ENCODE data around the gene ABCA5. TPM values are rescaled to one million over a fixed set of nuclear protein-coding genes. Genes with fewer than 3 reads are reported as not detected.
"Not testable (repeated sequence)": the region's sequence is repeated elsewhere in the genome, so short reads cannot be mapped to it uniquely, and the experiment has no call there.

The ABCA5 gene
- polyA plus RNA-seq, 1 donor (not counting 4 experiments of a cell fraction or from before 2014, with no cell fraction given): 11.1 TPM

- no peaks in the 10 kb centered on the region for H3K9me3 ChIP-seq (ENCODE audit: control insufficient read depth, low read depth, low read length)
- dilution Hi-C loops (cut with MboI; ENCODE audit: extremely low pct_ligation_motif_present, low sequenced_read_pairs): no loop called here
- no peaks in the 10 kb centered on the region for H3K27me3 ChIP-seq (ENCODE audit: control insufficient read depth, extremely low read depth, insufficient read depth, low read length)
- no peaks in the 10 kb centered on the region for H3K79me2 ChIP-seq (ENCODE audit: control insufficient read depth, insufficient read depth, low read length)
- FAIRE-seq (no peak), DNase-seq (ENCODE audit: low read depth, low spot score) (no peak)
- H3K9ac ChIP-seq (ENCODE audit: control insufficient read depth, extremely low read depth, insufficient read depth, low read length): no peak overlapping the region
- H3K4me1 ChIP-seq (ENCODE audit: control insufficient read depth, extremely low read depth, insufficient read depth, low read length): no peaks in the 10 kb centered on the region
- H2AFZ ChIP-seq (ENCODE audit: control insufficient read depth, low read length): no peak overlapping the region
- no peak overlapping the region for H3K27ac ChIP-seq (ENCODE audit: control insufficient read depth, insufficient read depth, low read length)
- TF ChIP-seq EZH2 (IDR thresholded peaks at IDR 0.05; ENCODE audit: low read length): no peak
- TF ChIP-seq CTCF (optimal IDR thresholded peaks at IDR 0.05 in 1 of 3, IDR thresholded peaks at IDR 0.05 in 1 of 3, conservative IDR thresholded peaks at IDR 0.05 in 1 of 3; ENCODE audit: extremely low read depth in 1 of 3, insufficient read depth in 2 of 3, low read length in 3 of 3): no peak
- H4K20me1 ChIP-seq (ENCODE audit: control insufficient read depth, extremely low read depth, insufficient read depth, low read length): no peaks in the 10 kb centered on the region
- no peak overlapping the region for H3K4me2 ChIP-seq (ENCODE audit: control insufficient read depth, extremely low read depth, insufficient read depth, low read depth, low read length)
- no peaks in the 10 kb centered on the region for H3K36me3 ChIP-seq (ENCODE audit: control insufficient read depth in 2 of 2, extremely low read depth in 1 of 2, insufficient read depth in 2 of 2, low read length in 2 of 2)
- H3K4me3 ChIP-seq (ENCODE audit: control insufficient read depth in 2 of 3, extremely low read depth in 1 of 3, insufficient read depth in 2 of 3, low read depth in 1 of 3, low read length in 3 of 3): no peak overlapping the region
- H3K9me1 ChIP-seq (ENCODE audit: control insufficient read depth, extremely low read depth, insufficient read depth, low read length): no peaks in the 10 kb centered on the region
Observed at GRCh38 chr17:69207151-69207550, 119.8 kb downstream of the ABCA5 start.

- dilution Hi-C loops (cut with MboI; ENCODE audit: extremely low pct_ligation_motif_present, low sequenced_read_pairs): no loop called here
- FAIRE-seq (no peak), DNase-seq (ENCODE audit: low read depth, low spot score) (no peak)
- H3K4me2 ChIP-seq (ENCODE audit: control insufficient read depth, extremely low read depth, insufficient read depth, low read depth, low read length): no peak overlapping the region
- H3K4me1 ChIP-seq (ENCODE audit: control insufficient read depth, extremely low read depth, insufficient read depth, low read length): no peaks in the 10 kb centered on the region
- no peaks in the 10 kb centered on the region for H4K20me1 ChIP-seq (ENCODE audit: control insufficient read depth, extremely low read depth, insufficient read depth, low read length)
- TF ChIP-seq CTCF (optimal IDR thresholded peaks at IDR 0.05 in 1 of 3, IDR thresholded peaks at IDR 0.05 in 1 of 3, conservative IDR thresholded peaks at IDR 0.05 in 1 of 3; ENCODE audit: extremely low read depth in 1 of 3, insufficient read depth in 2 of 3, low read length in 3 of 3) (no peak), EZH2 (IDR thresholded peaks at IDR 0.05; ENCODE audit: low read length) (no peak)
- H3K27ac ChIP-seq (ENCODE audit: control insufficient read depth, insufficient read depth, low read length): no peak overlapping the region
- H3K27me3 ChIP-seq (ENCODE audit: control insufficient read depth, extremely low read depth, insufficient read depth, low read length): no peaks in the 10 kb centered on the region
- H3K79me2 ChIP-seq (ENCODE audit: control insufficient read depth, insufficient read depth, low read length): no peaks in the 10 kb centered on the region
- no peak overlapping the region for H3K9ac ChIP-seq (ENCODE audit: control insufficient read depth, extremely low read depth, insufficient read depth, low read length)
- no peaks in the 10 kb centered on the region for H3K9me1 ChIP-seq (ENCODE audit: control insufficient read depth, extremely low read depth, insufficient read depth, low read length)
- H3K9me3 ChIP-seq (ENCODE audit: control insufficient read depth, low read depth, low read length): no peaks in the 10 kb centered on the region
- no peaks in the 10 kb centered on the region for H3K36me3 ChIP-seq (ENCODE audit: control insufficient read depth in 2 of 2, extremely low read depth in 1 of 2, insufficient read depth in 2 of 2, low read length in 2 of 2)
- H2AFZ ChIP-seq (ENCODE audit: control insufficient read depth, low read length): no peak overlapping the region
- H3K4me3 ChIP-seq (ENCODE audit: control insufficient read depth in 2 of 3, extremely low read depth in 1 of 3, insufficient read depth in 2 of 3, low read depth in 1 of 3, low read length in 3 of 3): no peak overlapping the region
Observed at GRCh38 chr17:69198238-69198637, 128.7 kb downstream of the ABCA5 start.

- DNase-seq (ENCODE audit: low read depth, low spot score); H3K27ac ChIP-seq (ENCODE audit: control insufficient read depth, insufficient read depth, low read length); H3K79me2 ChIP-seq (ENCODE audit: control insufficient read depth, insufficient read depth, low read length); H4K20me1 ChIP-seq (ENCODE audit: control insufficient read depth, extremely low read depth, insufficient read depth, low read length); H3K4me3 ChIP-seq (ENCODE audit: control insufficient read depth in 2 of 3, extremely low read depth in 1 of 3, insufficient read depth in 2 of 3, low read depth in 1 of 3, low read length in 3 of 3); H3K9ac ChIP-seq (ENCODE audit: control insufficient read depth, extremely low read depth, insufficient read depth, low read length); H3K4me2 ChIP-seq (ENCODE audit: control insufficient read depth, extremely low read depth, insufficient read depth, low read depth, low read length); H3K36me3 ChIP-seq (ENCODE audit: control insufficient read depth in 2 of 2, extremely low read depth in 1 of 2, insufficient read depth in 2 of 2, low read length in 2 of 2); H3K9me1 ChIP-seq (ENCODE audit: control insufficient read depth, extremely low read depth, insufficient read depth, low read length); H3K4me1 ChIP-seq (ENCODE audit: control insufficient read depth, extremely low read depth, insufficient read depth, low read length); FAIRE-seq; dilution Hi-C loops (cut with MboI; ENCODE audit: extremely low pct_ligation_motif_present, low sequenced_read_pairs); H3K9me3 ChIP-seq (ENCODE audit: control insufficient read depth, low read depth, low read length); H2AFZ ChIP-seq (ENCODE audit: control insufficient read depth, low read length); H3K27me3 ChIP-seq (ENCODE audit: control insufficient read depth, extremely low read depth, insufficient read depth, low read length): not testable (repeated sequence)
Observed at GRCh38 chr17:69196105-69196653, 130.8 kb downstream of the ABCA5 start.

All from keratinocyte (primary cell).